ENCODE data around the gene POLR1C. TPM values are rescaled to one million over a fixed set of nuclear protein-coding genes. Genes with fewer than 3 reads are reported as not detected.
A peak's percentile ranks its signal among the peaks of the same experiment; 100 is the strongest.
"Not testable (repeated sequence)": the region's sequence is repeated elsewhere in the genome, so short reads cannot be mapped to it uniquely, and the experiment has no call there.

POLR1C gene, protein sequence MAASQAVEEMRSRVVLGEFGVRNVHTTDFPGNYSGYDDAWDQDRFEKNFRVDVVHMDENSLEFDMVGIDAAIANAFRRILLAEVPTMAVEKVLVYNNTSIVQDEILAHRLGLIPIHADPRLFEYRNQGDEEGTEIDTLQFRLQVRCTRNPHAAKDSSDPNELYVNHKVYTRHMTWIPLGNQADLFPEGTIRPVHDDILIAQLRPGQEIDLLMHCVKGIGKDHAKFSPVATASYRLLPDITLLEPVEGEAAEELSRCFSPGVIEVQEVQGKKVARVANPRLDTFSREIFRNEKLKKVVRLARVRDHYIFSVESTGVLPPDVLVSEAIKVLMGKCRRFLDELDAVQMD
- 50.0 and 59.4 TPM in 2 replicates for total RNA-seq (2014; rRNA removed; shearing (Covaris generic); ENCODE audit: low replicate concordance)

- H4K20me1 ChIP-seq (ENCODE audit: insufficient read depth, low read depth, low read length), result no peaks in the 10 kb centered on the region
- peaks cover 52% of the 10 kb centered on the region for H3K79me2 ChIP-seq (ENCODE audit: low read length)
- peaks cover 24% of the 10 kb centered on the region for H3K4me1 ChIP-seq (ENCODE audit: low read length)
- H3K9me3 ChIP-seq (ENCODE audit: low read length), result no peaks in the 10 kb centered on the region
- H3K9me2 ChIP-seq (replicated peaks; ENCODE audit: insufficient read depth, low read length), result no peaks in the 10 kb centered on the region
- H3K4me3 ChIP-seq (ENCODE audit: low read length), result peak within 1 kb of the TSS; percentile 83
- peak within 1 kb of the TSS; percentile 90 for H3K4me2 ChIP-seq (ENCODE audit: low read depth, low read length, poor library complexity, severe bottlenecking)
- peak within 1 kb of the TSS; percentile 84 for H3K9ac ChIP-seq (ENCODE audit: low read length)
- DNase-seq, result peak; percentile 100
- H2AFZ ChIP-seq (ENCODE audit: low read length), result peak within 1 kb of the TSS; percentile 31; the same call in 1 of the 2 replicates
- H3K27ac ChIP-seq (ENCODE audit: low read length), result peak within 1 kb of the TSS; percentile 50
- no peaks in the 10 kb centered on the region for H3K27me3 ChIP-seq (ENCODE audit: low read length)
- peaks cover 34% of the 10 kb centered on the region for H3K36me3 ChIP-seq (ENCODE audit: insufficient read depth, low read length)
Measured at GRCh38 chr6:43516697-43517504, at the start of gene POLR1C, which contains the start of gene YIPF3. POLR1C (plus strand) TSS chr6:43517089; CDS start chr6:43517110, 21 bp downstream. YIPF3 (minus strand) TSS chr6:43516926; CDS start chr6:43516807, 119 bp downstream.

- H3K9ac ChIP-seq (ENCODE audit: low read length); H3K27ac ChIP-seq (ENCODE audit: low read length); H3K9me3 ChIP-seq (ENCODE audit: low read length); H3K36me3 ChIP-seq (ENCODE audit: insufficient read depth, low read length); H3K9me2 ChIP-seq (replicated peaks; ENCODE audit: insufficient read depth, low read length); H3K4me1 ChIP-seq (ENCODE audit: low read length); H3K79me2 ChIP-seq (ENCODE audit: low read length); H3K27me3 ChIP-seq (ENCODE audit: low read length); H2AFZ ChIP-seq (ENCODE audit: low read length); H3K4me2 ChIP-seq (ENCODE audit: low read depth, low read length, poor library complexity, severe bottlenecking); H4K20me1 ChIP-seq (ENCODE audit: insufficient read depth, low read depth, low read length); DNase-seq; H3K4me3 ChIP-seq (ENCODE audit: low read length): not testable (repeated sequence)
Measured at GRCh38 chr6:43467265-43467664, 49.6 kb upstream of the POLR1C start.

- no peak for DNase-seq
- Histone ChIP-seq H3K4me3 (ENCODE audit: low read length) (no peak overlapping the region), H3K9me2 (replicated peaks; ENCODE audit: insufficient read depth, low read length) (no peaks in the 10 kb centered on the region), H4K20me1 (ENCODE audit: insufficient read depth, low read depth, low read length) (no peaks in the 10 kb centered on the region), H3K27ac (ENCODE audit: low read length) (no peak overlapping the region), H3K9ac (ENCODE audit: low read length) (no peak overlapping the region), H3K36me3 (ENCODE audit: insufficient read depth, low read length) (no peaks in the 10 kb centered on the region), H3K4me2 (ENCODE audit: low read depth, low read length, poor library complexity, severe bottlenecking) (no peak overlapping the region), H3K4me1 (ENCODE audit: low read length) (no peaks in the 10 kb centered on the region), H3K9me3 (ENCODE audit: low read length) (no peaks in the 10 kb centered on the region), H3K27me3 (ENCODE audit: low read length) (no peaks in the 10 kb centered on the region), H3K79me2 (ENCODE audit: low read length) (no peaks in the 10 kb centered on the region), H2AFZ (ENCODE audit: low read length) (no peak overlapping the region)
Measured at GRCh38 chr6:43467752-43468151, 49.1 kb upstream of the POLR1C start.

- H3K79me2 ChIP-seq (ENCODE audit: low read length), result no peaks in the 10 kb centered on the region
- H3K27me3 ChIP-seq (ENCODE audit: low read length), result no peaks in the 10 kb centered on the region
- H3K9me2 ChIP-seq (replicated peaks; ENCODE audit: insufficient read depth, low read length), result no peaks in the 10 kb centered on the region
- no peaks in the 10 kb centered on the region for H4K20me1 ChIP-seq (ENCODE audit: insufficient read depth, low read depth, low read length)
- H3K36me3 ChIP-seq (ENCODE audit: insufficient read depth, low read length), result no peaks in the 10 kb centered on the region
- no peaks in the 10 kb centered on the region for H3K4me1 ChIP-seq (ENCODE audit: low read length)
- H3K4me3 ChIP-seq (ENCODE audit: low read length), result no peak overlapping the region
- H3K4me2 ChIP-seq (ENCODE audit: low read depth, low read length, poor library complexity, severe bottlenecking), result no peak overlapping the region
- H3K27ac ChIP-seq (ENCODE audit: low read length), result no peak overlapping the region
- H2AFZ ChIP-seq (ENCODE audit: low read length), result no peak overlapping the region
- DNase-seq, result no peak
- no peaks in the 10 kb centered on the region for H3K9me3 ChIP-seq (ENCODE audit: low read length)
- H3K9ac ChIP-seq (ENCODE audit: low read length), result no peak overlapping the region
Measured at GRCh38 chr6:43468240-43468639, 48.6 kb upstream of the POLR1C start.

- no peaks in the 10 kb centered on the region for H3K79me2 ChIP-seq (ENCODE audit: low read length)
- H3K27me3 ChIP-seq (ENCODE audit: low read length), result no peaks in the 10 kb centered on the region
- no peaks in the 10 kb centered on the region for H3K9me2 ChIP-seq (replicated peaks; ENCODE audit: insufficient read depth, low read length)
- DNase-seq, result no peak
- no peaks in the 10 kb centered on the region for H3K9me3 ChIP-seq (ENCODE audit: low read length)
- H3K4me1 ChIP-seq (ENCODE audit: low read length), result no peaks in the 10 kb centered on the region
- no peaks in the 10 kb centered on the region for H3K36me3 ChIP-seq (ENCODE audit: insufficient read depth, low read length)
- no peak overlapping the region for H3K27ac ChIP-seq (ENCODE audit: low read length)
- no peak overlapping the region for H3K4me3 ChIP-seq (ENCODE audit: low read length)
- no peak overlapping the region for H2AFZ ChIP-seq (ENCODE audit: low read length)
- H3K9ac ChIP-seq (ENCODE audit: low read length), result no peak overlapping the region
- H4K20me1 ChIP-seq (ENCODE audit: insufficient read depth, low read depth, low read length), result no peaks in the 10 kb centered on the region
- no peak overlapping the region for H3K4me2 ChIP-seq (ENCODE audit: low read depth, low read length, poor library complexity, severe bottlenecking)
Measured at GRCh38 chr6:43468748-43469681, 47.9 kb upstream of the POLR1C start.

- Histone ChIP-seq H3K9ac (ENCODE audit: low read length) (no peak overlapping the region), H3K27ac (ENCODE audit: low read length) (no peak overlapping the region), H4K20me1 (ENCODE audit: insufficient read depth, low read depth, low read length) (no peaks in the 10 kb centered on the region), H3K4me3 (ENCODE audit: low read length) (no peak overlapping the region), H3K4me2 (ENCODE audit: low read depth, low read length, poor library complexity, severe bottlenecking) (no peak overlapping the region), H3K79me2 (ENCODE audit: low read length) (no peaks in the 10 kb centered on the region), H2AFZ (ENCODE audit: low read length) (no peak overlapping the region), H3K4me1 (ENCODE audit: low read length) (no peaks in the 10 kb centered on the region), H3K36me3 (ENCODE audit: insufficient read depth, low read length) (no peaks in the 10 kb centered on the region), H3K9me3 (ENCODE audit: low read length) (no peaks in the 10 kb centered on the region), H3K27me3 (ENCODE audit: low read length) (no peaks in the 10 kb centered on the region), H3K9me2 (replicated peaks; ENCODE audit: insufficient read depth, low read length) (no peaks in the 10 kb centered on the region)
- DNase-seq, result no peak
Measured at GRCh38 chr6:43469947-43470346, 46.9 kb upstream of the POLR1C start.

DNA sequence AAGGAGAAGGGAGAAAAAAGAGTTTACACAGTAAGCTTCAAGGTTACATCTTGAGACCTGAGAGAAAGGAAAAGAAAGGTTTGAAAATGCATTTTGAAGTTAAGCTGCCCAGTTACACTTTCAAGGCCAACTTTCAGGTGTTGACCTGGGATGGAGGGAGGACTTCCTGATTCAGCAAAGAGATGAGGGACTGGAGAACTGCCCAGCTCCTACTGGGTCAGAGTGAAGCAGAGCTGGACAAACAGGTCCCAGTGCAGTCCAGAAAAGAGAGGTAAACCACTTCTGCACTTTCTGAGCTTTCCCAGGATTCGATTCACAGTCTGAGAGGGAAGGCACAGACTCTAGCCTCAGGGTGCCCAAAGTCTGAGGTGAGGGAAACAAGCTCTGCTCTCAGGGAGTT is 45.5 kb upstream of the POLR1C start:
- H3K4me1 ChIP-seq (ENCODE audit: low read length), result no peaks in the 10 kb centered on the region
- no peaks in the 10 kb centered on the region for H4K20me1 ChIP-seq (ENCODE audit: insufficient read depth, low read depth, low read length)
- no peaks in the 10 kb centered on the region for H3K9me2 ChIP-seq (replicated peaks; ENCODE audit: insufficient read depth, low read length)
- H3K36me3 ChIP-seq (ENCODE audit: insufficient read depth, low read length), result no peaks in the 10 kb centered on the region
- no peak overlapping the region for H2AFZ ChIP-seq (ENCODE audit: low read length)
- H3K27me3 ChIP-seq (ENCODE audit: low read length), result no peaks in the 10 kb centered on the region
- no peak overlapping the region for H3K4me3 ChIP-seq (ENCODE audit: low read length)
- DNase-seq, result no peak
- H3K4me2 ChIP-seq (ENCODE audit: low read depth, low read length, poor library complexity, severe bottlenecking), result no peak overlapping the region
- H3K27ac ChIP-seq (ENCODE audit: low read length), result no peak overlapping the region
- H3K9me3 ChIP-seq (ENCODE audit: low read length), result no peaks in the 10 kb centered on the region
- no peaks in the 10 kb centered on the region for H3K79me2 ChIP-seq (ENCODE audit: low read length)
- H3K9ac ChIP-seq (ENCODE audit: low read length), result no peak overlapping the region
